Measurements from ENCODE around the gene XKR7. TPM values are rescaled to one million over a fixed set of nuclear protein-coding genes. Genes with fewer than 3 reads are reported as not detected.

Gene XKR7
- total and polyA plus RNA-seq, 2 donors (not counting 3 experiments of a cell fraction or from before 2014, with no cell fraction given), result 0.04 TPM; not detected in 1

DNA sequence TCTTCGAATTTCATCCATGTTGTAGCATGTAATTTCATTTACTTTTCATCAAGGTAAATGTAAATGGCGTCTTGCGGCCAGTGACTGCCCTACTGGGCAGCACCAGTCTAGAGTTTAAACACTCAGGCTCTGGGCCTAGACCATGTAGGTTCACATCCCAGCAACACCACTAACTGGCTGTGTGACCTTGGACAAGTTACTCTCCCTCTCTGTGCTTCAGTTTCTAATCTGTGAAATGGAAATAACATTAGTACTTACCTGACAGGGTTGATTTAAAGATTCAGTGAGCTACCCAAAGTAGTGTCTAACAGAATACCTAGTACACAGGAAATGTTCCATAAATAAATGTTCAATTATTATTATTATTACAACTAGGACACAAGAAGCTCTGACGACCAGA, 45.4 kb upstream of the XKR7 start:
- CTCF ChIA-PET, result interaction anchor here (1.6 kb wide), 1 partner anchor 8 kb away, joined by 5 read pairs; no protein-coding TSS in a partner anchor
- no peaks in the 10 kb centered on the region for H3K36me3 ChIP-seq (ENCODE audit: control insufficient read depth in 2 of 2, extremely low read depth in 1 of 2, insufficient read depth in 2 of 2, low read length in 2 of 2)
- no peak overlapping the region for H3K4me3 ChIP-seq (replicated peaks in 1 of 3; ENCODE audit: insufficient read depth in 1 of 3, low read depth in 1 of 3, low read length in 3 of 3)
- H2AFZ ChIP-seq (ENCODE audit: low read depth, low read length), result no peak overlapping the region
- H3K9me1 ChIP-seq (replicated peaks; ENCODE audit: control insufficient read depth, extremely low read depth, insufficient read depth, low read length), result no peaks in the 10 kb centered on the region
- no peaks in the 10 kb centered on the region for H4K20me1 ChIP-seq (replicated peaks; ENCODE audit: control insufficient read depth, extremely low read depth, insufficient read depth, low read length)
- H3K4me2 ChIP-seq (ENCODE audit: insufficient read depth, low read length), result no peak overlapping the region
- no peak overlapping the region for H3K9ac ChIP-seq (replicated peaks; ENCODE audit: extremely low read depth, insufficient read depth, low read length)
- no TSS peak for BruUV-seq (replicated peaks)
- dilution Hi-C loops (cut with MboI; ENCODE audit: extremely low pct_ligation_motif_present, low sequenced_read_pairs) (no loop called here), intact Hi-C loops (cut with micrococcal nuclease) (no loop called here)
- no peaks in the 10 kb centered on the region for H3K9me3 ChIP-seq (replicated peaks; ENCODE audit: control insufficient read depth, insufficient read depth, low read length)
- peaks cover under 1 to 6% of the 10 kb centered on the region in 2 experiments for H3K27me3 ChIP-seq (ENCODE audit: control insufficient read depth in 2 of 2, insufficient read depth in 2 of 2, low read length in 2 of 2)
- DNase-seq (ENCODE audit: low read depth, low spot score), result no peak
- TF ChIP-seq POLR2A (IDR thresholded peaks at IDR 0.05; ENCODE audit: low read depth, low read length), result no peak
- TF ChIP-seq MYC (IDR thresholded peaks at IDR 0.05; ENCODE audit: low read depth, low read length), result no peak
- TF ChIP-seq JUN (IDR thresholded peaks at IDR 0.05; ENCODE audit: borderline replicate concordance, insufficient read depth, insufficient read length, low read depth), result no peak
- no peak for TF ChIP-seq FOS (IDR thresholded peaks at IDR 0.05; ENCODE audit: borderline replicate concordance, insufficient read depth, low read length)
- no peak for TF ChIP-seq EZH2 (IDR thresholded peaks at IDR 0.05; ENCODE audit: borderline replicate concordance, low read depth, low read length, severe bottlenecking)
- TF ChIP-seq GATA2 (IDR thresholded peaks at IDR 0.05; ENCODE audit: insufficient read depth, insufficient read length, low read depth, low read length), result no peak
- TF ChIP-seq POLR2AphosphoS5 (IDR thresholded peaks at IDR 0.05; ENCODE audit: insufficient read depth, low read depth, low read length), result no peak
- TF ChIP-seq, protein P1, sequence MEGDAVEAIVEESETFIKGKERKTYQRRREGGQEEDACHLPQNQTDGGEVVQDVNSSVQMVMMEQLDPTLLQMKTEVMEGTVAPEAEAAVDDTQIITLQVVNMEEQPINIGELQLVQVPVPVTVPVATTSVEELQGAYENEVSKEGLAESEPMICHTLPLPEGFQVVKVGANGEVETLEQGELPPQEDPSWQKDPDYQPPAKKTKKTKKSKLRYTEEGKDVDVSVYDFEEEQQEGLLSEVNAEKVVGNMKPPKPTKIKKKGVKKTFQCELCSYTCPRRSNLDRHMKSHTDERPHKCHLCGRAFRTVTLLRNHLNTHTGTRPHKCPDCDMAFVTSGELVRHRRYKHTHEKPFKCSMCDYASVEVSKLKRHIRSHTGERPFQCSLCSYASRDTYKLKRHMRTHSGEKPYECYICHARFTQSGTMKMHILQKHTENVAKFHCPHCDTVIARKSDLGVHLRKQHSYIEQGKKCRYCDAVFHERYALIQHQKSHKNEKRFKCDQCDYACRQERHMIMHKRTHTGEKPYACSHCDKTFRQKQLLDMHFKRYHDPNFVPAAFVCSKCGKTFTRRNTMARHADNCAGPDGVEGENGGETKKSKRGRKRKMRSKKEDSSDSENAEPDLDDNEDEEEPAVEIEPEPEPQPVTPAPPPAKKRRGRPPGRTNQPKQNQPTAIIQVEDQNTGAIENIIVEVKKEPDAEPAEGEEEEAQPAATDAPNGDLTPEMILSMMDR (IDR thresholded peaks at IDR 0.05; ENCODE audit: extremely low read depth in 1 of 2, insufficient read depth in 1 of 2, low read depth in 1 of 2, low read length in 2 of 2), result no peak
- TF ChIP-seq, protein P2, sequence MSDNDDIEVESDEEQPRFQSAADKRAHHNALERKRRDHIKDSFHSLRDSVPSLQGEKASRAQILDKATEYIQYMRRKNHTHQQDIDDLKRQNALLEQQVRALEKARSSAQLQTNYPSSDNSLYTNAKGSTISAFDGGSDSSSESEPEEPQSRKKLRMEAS (IDR thresholded peaks at IDR 0.05; ENCODE audit: insufficient read depth, insufficient read length), result no peak
- no peak for FAIRE-seq
- POLR2A ChIA-PET, result no interaction called here
- H3K27ac ChIP-seq (ENCODE audit: insufficient read depth, low read depth, low read length), result no peak overlapping the region
- no peaks in the 10 kb centered on the region for H3K79me2 ChIP-seq (ENCODE audit: control insufficient read depth, insufficient read depth, low read length)
- no peaks in the 10 kb centered on the region for H3K4me1 ChIP-seq (ENCODE audit: control insufficient read depth, extremely low read depth, insufficient read depth, low read length)
